Astrocyte of the cerebellum (primary cell): ENCODE results near the gene UBQLN4.

ENCODE experiments used
- DNase-seq: peaks from one replicate; pipeline ENCODE4 v3.0.0-alpha.2; 2011; ENCODE audit warnings: low read depth
- H3K4me3 ChIP-seq: 2 replicates; pipeline ENCODE4 v1.5.1; 2011; ENCODE audit warnings: mild to moderate bottlenecking, low read depth, low read length, moderate library complexity
- CTCF ChIP-seq: IDR thresholded peaks from 2 replicates; pipeline ENCODE4 v1.5.1; 2012; ENCODE audit warnings: low read length, low read depth, moderate library complexity, mild to moderate bottlenecking; ENCODE audit errors: missing control alignments
- in situ Hi-C: cut with HindIII; loops from 2 replicates; pipeline ENCODE4 v1.10.0; 2017; ENCODE audit warnings: low sequenced_read_pairs

The UBQLN4 gene

GRCh38 chr1:156063997-156064285 lies 10.3 kb upstream of the UBQLN4 start:
- no peak for DNase-seq
- H3K4me3 ChIP-seq, result no peak overlapping the region
- in situ Hi-C loops, result no loop called here
- TF ChIP-seq CTCF, result no peak

- no peak for DNase-seq
- in situ Hi-C loops, result no loop called here
- H3K4me3 ChIP-seq, result no peak overlapping the region
- no peak for TF ChIP-seq CTCF
Measured at GRCh38 chr1:156062189-156062588, 8.6 kb upstream of the UBQLN4 start.

GRCh38 chr1:156060937-156061636 lies 7.5 kb upstream of the UBQLN4 start, which contains the start of gene RAB25:
TSS of gene RAB25 (plus strand) at chr1:156061160. CDS start at chr1:156061401, 241 bp downstream.
- DNase-seq, result no peak
- no peak for TF ChIP-seq CTCF
- in situ Hi-C loops, result no loop called here
- no peak within 1 kb of the TSS for H3K4me3 ChIP-seq

- no peak for TF ChIP-seq CTCF
- DNase-seq, result no peak
- in situ Hi-C loops, result loop anchor here (5.0 kb wide), 1 partner anchor 44 kb away; no protein-coding TSS in a partner anchor
- no peak overlapping the region for H3K4me3 ChIP-seq
Measured at GRCh38 chr1:156056326-156056849, 2.8 kb upstream of the UBQLN4 start.

GRCh38 chr1:156055281-156056048 lies 1.9 kb upstream of the UBQLN4 start:
- TF ChIP-seq CTCF, result no peak
- no peak for DNase-seq
- in situ Hi-C loops, result loop anchor here (5.0 kb wide), 1 partner anchor 43 kb away; no protein-coding TSS in a partner anchor
- peak overlapping the region; percentile 98 for H3K4me3 ChIP-seq

- H3K4me3 ChIP-seq, result peak within 1 kb of the TSS; percentile 98
- DNase-seq, result peak; percentile 85
- in situ Hi-C loops, result loop anchor here (5.0 kb wide), 1 partner anchor 42 kb away; no protein-coding TSS in a partner anchor
- TF ChIP-seq CTCF, result no peak
Measured at GRCh38 chr1:156054500-156055280, 1.1 kb upstream of the UBQLN4 start, which contains the start of gene LAMTOR2. TSS of gene LAMTOR2 (plus strand) at chr1:156054782. CDS start at chr1:156054890, 108 bp downstream.
